HepG2 (cell line): ENCODE results near the gene SETD1A. TPM values are rescaled to one million over a fixed set of nuclear protein-coding genes. Genes with fewer than 3 reads are reported as not detected.

Source experiments
- ATAC-seq: fragments of 200-7000 bp; cut with Tn5 transposase; 3 replicates; pipeline ENCODE4 v1.9.1; 2020; ENCODE audit warnings: mild to moderate bottlenecking, moderate library complexity
- BruUV-seq: library from RNA; stranded (reverse); fragments of 400-500 nt; replicated peaks from 2 replicates; lab custom pipeline; 2021; lab: Mats Ljungman, UMichigan
- CTCF ChIA-PET: fragments of 300-600 bp; formaldehyde crosslinking; extraction: SDS; loops from one replicate; lab custom pipeline; 2021; ENCODE audit warnings: low total read pairs, inconsistent platforms, low intra/inter-chr PET ratio; lab: Yijun Ruan, JAX
- POLR2A ChIA-PET: fragments of 350-600 bp; sonication (Branson Sonifier 250); formaldehyde crosslinking; loops from one replicate; lab custom pipeline; 2020; ENCODE audit warnings: antibody characterized with exemption, inconsistent platforms; lab: Yijun Ruan, JAX
- DNase-seq: peaks from one replicate; pipeline ENCODE4 v3.0.0-alpha.2; 2015; ENCODE audit warnings: low spot score
- FAIRE-seq: peaks from 3 replicates; lab custom pipeline; 2011; peaks lifted over from hg19 to GRCh38; lab: Jason Lieb, UNC
- H2AFZ ChIP-seq: one replicate; pipeline ENCODE4 v1.6.1; 2011; ENCODE audit warnings: low read length, inconsistent platforms
- H3K27ac ChIP-seq: fragments of 300-600 bp; 3 replicates; pipeline ENCODE4 v1.8.0; 2011; ENCODE audit warnings: mixed run types, mild to moderate bottlenecking, mixed read lengths, low read length, inconsistent platforms; ENCODE audit not compliant: insufficient read depth; ENCODE audit errors: extremely low read length
- H3K27me3 ChIP-seq, 2 experiments: fragments of 200-600 bp in 1 of 2; 2 replicates in 1 of 2; 3 replicates in 1 of 2; pipeline versions ENCODE4 v1.6.0 to v1.8.0; 2011; ENCODE audit warnings: low read length in 2 of 2, mild to moderate bottlenecking in 2 of 2, moderate library complexity in 2 of 2, inconsistent platforms in 1 of 2; ENCODE audit not compliant: insufficient read depth in 2 of 2, control insufficient read depth in 1 of 2
- H3K36me3 ChIP-seq, 2 experiments: fragments of 200-600 bp in 1 of 2; replicated peaks in 1 of 2; 2 replicates in 1 of 2; 3 replicates in 1 of 2; pipeline versions ENCODE4 v1.5.1 to v1.8.0; 2011; ENCODE audit warnings: low read length in 2 of 2, inconsistent platforms in 1 of 2; ENCODE audit not compliant: insufficient read depth in 2 of 2, control insufficient read depth in 1 of 2
- H3K4me1 ChIP-seq: 2 replicates; pipeline ENCODE4 v1.5.1; 2012; ENCODE audit warnings: low read length, inconsistent platforms; ENCODE audit not compliant: insufficient read depth
- H3K4me2 ChIP-seq: 2 replicates; pipeline ENCODE4 v1.6.0; 2011; ENCODE audit warnings: low read depth, low read length, inconsistent platforms
- H3K4me3 ChIP-seq, 3 experiments: fragments of 200-600 bp in 1 of 3; sonication (generic), shearing (Covaris generic) in 1 of 3; replicated peaks in 1 of 3; 2 replicates each; pipeline ENCODE4 v1.5.1; 2011 to 2016; ENCODE audit warnings: low read length in 3 of 3, inconsistent platforms in 2 of 3, low read depth in 2 of 3, mild to moderate bottlenecking in 2 of 3, control low read depth in 1 of 3, mixed read lengths in 1 of 3; ENCODE audit not compliant: insufficient read depth in 1 of 3
- H3K79me2 ChIP-seq: one replicate; pipeline ENCODE4 v1.6.1; 2011; ENCODE audit warnings: low read length, inconsistent platforms; ENCODE audit not compliant: insufficient read depth
- H3K9ac ChIP-seq: 2 replicates; pipeline ENCODE4 v1.6.0; 2011; ENCODE audit warnings: mild to moderate bottlenecking, low read depth, low read length, inconsistent platforms; ENCODE audit not compliant: insufficient read depth
- H3K9me3 ChIP-seq: 2 replicates; pipeline ENCODE4 v1.5.1; 2012; ENCODE audit warnings: mild to moderate bottlenecking, low read length
- H4K20me1 ChIP-seq: 2 replicates; pipeline ENCODE4 v1.6.0; 2011; ENCODE audit warnings: inconsistent platforms, mild to moderate bottlenecking, low read length, moderate library complexity; ENCODE audit not compliant: insufficient read depth
- ARNT2 ChIP-seq: sonication (generic); formaldehyde crosslinking; IDR thresholded peaks from 2 replicates; pipeline ENCODE4 v1.8.0; 2022; ENCODE audit warnings: mild to moderate bottlenecking, low read depth, missing genetic modification reagents, moderate library complexity
- DNMT3B ChIP-seq: conservative IDR thresholded peaks from 2 replicates; pipeline ENCODE4 v1.6.1; 2016; ENCODE audit warnings: missing biosample characterization, control low read depth
- GPN1 ChIP-seq: sonication (generic); formaldehyde crosslinking; IDR thresholded peaks from 2 replicates; pipeline ENCODE4 v1.5.1; 2020; ENCODE audit warnings: missing genetic modification reagents, borderline replicate concordance
- KDM6A ChIP-seq: IDR thresholded peaks from 2 replicates; pipeline ENCODE4 v1.6.1; 2016; ENCODE audit warnings: low read depth
- MAFK ChIP-seq, 2 experiments: IDR thresholded peaks in 1 of 2; conservative IDR thresholded peaks in 1 of 2; 2 replicates each; pipeline ENCODE4 v1.6.1; 2011; ENCODE audit warnings: improper control_type of control experiment in 2 of 2, low read length in 2 of 2
- NKX3-1 ChIP-seq: sonication (generic); formaldehyde crosslinking; IDR thresholded peaks from 2 replicates; pipeline ENCODE4 v1.5.0; 2020; ENCODE audit warnings: missing genetic modification reagents
- RARA ChIP-seq: IDR thresholded peaks from 2 replicates; pipeline ENCODE4 v1.6.1; 2016; ENCODE audit warnings: missing genetic modification reagents, missing compliant biosample characterization
- SRSF4 ChIP-seq: fragments of 200-400 bp; formaldehyde crosslinking; IDR thresholded peaks from one replicate; pipeline ENCODE4 v1.6.1; 2018; ENCODE audit warnings: mild to moderate bottlenecking, low read depth, low read length, moderate library complexity; ENCODE audit not compliant: poor library complexity, severe bottlenecking
- TCF7L2 ChIP-seq: IDR thresholded peaks from 2 replicates; pipeline ENCODE4 v1.6.1; 2011; ENCODE audit warnings: mild to moderate bottlenecking, low read depth, low read length, moderate library complexity
- ZBTB1 ChIP-seq: sonication (generic); formaldehyde crosslinking; IDR thresholded peaks from 2 replicates; pipeline ENCODE4 v1.4.0; 2020; ENCODE audit warnings: missing genetic modification reagents, borderline replicate concordance
- ZNF136 ChIP-seq: sonication (generic); formaldehyde crosslinking; IDR thresholded peaks from 2 replicates; pipeline ENCODE4 v1.8.1; 2022; ENCODE audit warnings: low read depth, mild to moderate bottlenecking, moderate library complexity, missing genetic modification reagents
- ZNF614 ChIP-seq: IDR thresholded peaks from 2 replicates; pipeline ENCODE4 v1.6.1; 2018; ENCODE audit warnings: missing biosample characterization, missing genetic modification reagents, inconsistent platforms, borderline replicate concordance
- ZNF7 ChIP-seq: IDR thresholded peaks from 2 replicates; pipeline ENCODE4 v1.6.1; 2016; ENCODE audit warnings: missing biosample characterization, missing genetic modification reagents
- ZNF772 ChIP-seq: sonication (generic); formaldehyde crosslinking; IDR thresholded peaks from 2 replicates; pipeline ENCODE4 v1.5.0; 2020; ENCODE audit warnings: mild to moderate bottlenecking, missing genetic modification reagents
- ZNF777 ChIP-seq: sonication (generic); formaldehyde crosslinking; IDR thresholded peaks from 2 replicates; pipeline ENCODE4 v1.4.0; 2020; ENCODE audit warnings: missing genetic modification reagents
- ZSCAN29 ChIP-seq: sonication (generic); formaldehyde crosslinking; conservative IDR thresholded peaks from 2 replicates; pipeline ENCODE4 v1.4.0; 2020; ENCODE audit warnings: mild to moderate bottlenecking, missing genetic modification reagents
- WGBS: methylation state at CpG from one replicate; pipeline ENCODE4 v1.1.6; 2017; ENCODE audit warnings: low lambda C conversion rate; 5-methylcytosine and 5-hydroxymethylcytosine counted together
- in situ Hi-C: cut with HindIII; loops from 2 replicates; pipeline ENCODE4 v1.10.0; 2017; ENCODE audit warnings: low pct_unique_long_range_greater_than_20kb; ENCODE audit not compliant: extremely low pct_ligation_motif_present
- intact Hi-C: fragments of 100-400 bp; cut with micrococcal nuclease; formaldehyde crosslinking; loops from one replicate; pipeline ENCODE4 v1.10.0; 2022; ENCODE audit not compliant: unreplicated experiment
- polyA plus RNA-seq, 8 experiments: library from polyadenylated mRNA; depleted of rRNA in 3 of 8; stranded (reverse) in 7 of 8; unstranded in 1 of 8; fragments of >200 nt; fragmentation: Illumina TruSeq in 4 of 8; extraction: Trizol in 4 of 8; gene quantifications; 2 replicates each; pipeline versions ENCODE4 v1.2.1 to v1.2.3, GENCODE V29; 2011 to 2016; ENCODE audit warnings: low read depth in 4 of 8, missing spikeins in 1 of 8, mixed read lengths in 1 of 8; ENCODE audit not compliant: insufficient read depth in 1 of 8
- total RNA-seq, 5 experiments: library from RNA; depleted of rRNA; stranded (reverse); fragments of >200 nt; fragmentation: Illumina TruSeq; extraction: Trizol; gene quantifications; 2 replicates each; pipeline ENCODE4 v1.2.3, GENCODE V29; 2016; ENCODE audit warnings: low read depth in 1 of 5
- TF ChIP-seq, protein P1 (sequence below): sonication (generic); formaldehyde crosslinking; conservative IDR thresholded peaks from 2 replicates; pipeline ENCODE4 v1.5.0; 2020; ENCODE audit warnings: missing genetic modification reagents
- TF ChIP-seq, protein P2 (sequence below): IDR thresholded peaks from 2 replicates; pipeline ENCODE4 v1.6.1; 2018; ENCODE audit warnings: missing genetic modification reagents

Gene SETD1A
- total and polyA plus RNA-seq, 2 of the 13 experiments (the other 11 are each of a cell fraction or from before 2014, with no cell fraction given), result 3.8 to 5.6 TPM

DNA sequence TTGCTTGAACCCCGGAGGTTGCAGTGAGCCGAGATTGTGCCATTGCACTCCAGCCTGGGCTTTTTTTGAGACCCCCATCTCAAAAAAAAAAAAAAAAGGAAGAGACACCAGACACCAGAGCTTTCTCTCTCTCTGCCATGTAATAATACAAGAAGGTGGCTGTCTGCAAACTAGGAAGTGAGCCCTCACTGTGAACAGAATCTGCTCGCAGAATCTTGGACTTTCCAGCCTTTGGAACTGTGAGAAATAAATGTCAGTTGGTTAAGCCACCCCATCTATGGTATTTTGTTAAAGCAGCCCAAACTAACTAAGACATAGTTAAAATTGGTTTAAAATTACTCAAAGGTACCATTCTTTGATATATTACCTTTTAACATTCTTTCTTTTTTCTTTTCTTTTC is 63.0 kb downstream of the SETD1A start:
- Histone ChIP-seq H2AFZ (no peak overlapping the region), H3K27ac (no peak overlapping the region), H3K27me3 (peaks cover 0 to 2% of the 10 kb centered on the region in 2 experiments; a peak in 1 of 5 replicates), H3K79me2 (no peaks in the 10 kb centered on the region), H3K9me3 (no peaks in the 10 kb centered on the region), H3K36me3 (no peaks in the 10 kb centered on the region), H3K4me3 (no peak overlapping the region), H3K4me2 (no peak overlapping the region), H3K4me1 (peaks cover 51% of the 10 kb centered on the region), H3K9ac (no peak overlapping the region), H4K20me1 (no peaks in the 10 kb centered on the region)
- in situ Hi-C loops, result no loop called here
- CTCF ChIA-PET, result no interaction called here
- DNase-seq (no peak), ATAC-seq (no peak), FAIRE-seq (no peak)
- POLR2A ChIA-PET, result interaction anchor here (0.9 to 5.8 kb wide), 3 partner anchors 18 to 71 kb away, joined by 3 to 41 read pairs (median 3); no protein-coding TSS in a partner anchor
- intact Hi-C loops, result no loop called here
- 55% methylated on average over 3 of the region's 3 CpGs for WGBS
- no TSS peak for BruUV-seq
- TF ChIP-seq MAFK (conservative IDR thresholded peaks at IDR 0.05 in 1 of 2, IDR thresholded peaks at IDR 0.05 in 1 of 2; ENCODE audit: low read length in 2 of 2) (no peak), SRSF4 (no peak), TCF7L2 (no peak), ZNF777 (CRISPR knock-in tag) (no peak), NKX3-1 (CRISPR knock-in tag) (no peak), KDM6A (CRISPR knock-in tag) (no peak), ZNF7 (CRISPR knock-in tag) (no peak), ZNF772 (CRISPR knock-in tag) (no peak), RARA (no peak), ZBTB1 (CRISPR knock-in tag) (no peak), DNMT3B (CRISPR knock-in tag) (no peak), ZNF614 (CRISPR knock-in tag) (no peak), ZNF136 (CRISPR knock-in tag) (no peak), ZSCAN29 (CRISPR knock-in tag) (no peak), GPN1 (no peak), ARNT2 (CRISPR knock-in tag) (no peak)
- TF ChIP-seq, protein P1, sequence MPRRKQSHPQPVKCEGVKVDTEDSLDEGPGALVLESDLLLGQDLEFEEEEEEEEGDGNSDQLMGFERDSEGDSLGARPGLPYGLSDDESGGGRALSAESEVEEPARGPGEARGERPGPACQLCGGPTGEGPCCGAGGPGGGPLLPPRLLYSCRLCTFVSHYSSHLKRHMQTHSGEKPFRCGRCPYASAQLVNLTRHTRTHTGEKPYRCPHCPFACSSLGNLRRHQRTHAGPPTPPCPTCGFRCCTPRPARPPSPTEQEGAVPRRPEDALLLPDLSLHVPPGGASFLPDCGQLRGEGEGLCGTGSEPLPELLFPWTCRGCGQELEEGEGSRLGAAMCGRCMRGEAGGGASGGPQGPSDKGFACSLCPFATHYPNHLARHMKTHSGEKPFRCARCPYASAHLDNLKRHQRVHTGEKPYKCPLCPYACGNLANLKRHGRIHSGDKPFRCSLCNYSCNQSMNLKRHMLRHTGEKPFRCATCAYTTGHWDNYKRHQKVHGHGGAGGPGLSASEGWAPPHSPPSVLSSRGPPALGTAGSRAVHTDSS (CRISPR knock-in tag), result no peak
- TF ChIP-seq, protein P2, sequence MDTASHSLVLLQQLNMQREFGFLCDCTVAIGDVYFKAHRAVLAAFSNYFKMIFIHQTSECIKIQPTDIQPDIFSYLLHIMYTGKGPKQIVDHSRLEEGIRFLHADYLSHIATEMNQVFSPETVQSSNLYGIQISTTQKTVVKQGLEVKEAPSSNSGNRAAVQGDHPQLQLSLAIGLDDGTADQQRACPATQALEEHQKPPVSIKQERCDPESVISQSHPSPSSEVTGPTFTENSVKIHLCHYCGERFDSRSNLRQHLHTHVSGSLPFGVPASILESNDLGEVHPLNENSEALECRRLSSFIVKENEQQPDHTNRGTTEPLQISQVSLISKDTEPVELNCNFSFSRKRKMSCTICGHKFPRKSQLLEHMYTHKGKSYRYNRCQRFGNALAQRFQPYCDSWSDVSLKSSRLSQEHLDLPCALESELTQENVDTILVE, result no peak
